Measurements from ENCODE around the gene CAVIN2. TPM values are rescaled to one million over a fixed set of nuclear protein-coding genes. Genes with fewer than 3 reads are reported as not detected.
A peak's percentile ranks its signal among the peaks of the same experiment; 100 is the strongest.

The CAVIN2 gene
- total RNA-seq, 1 experiment from 2014 or later = 0.07 TPM

- Histone ChIP-seq H4K20me1 (ENCODE audit: low read length) (no peaks in the 10 kb centered on the region), H3K4me1 (ENCODE audit: insufficient read depth, low read length) (peaks cover 44% of the 10 kb centered on the region), H3K36me3 (ENCODE audit: low read depth, low read length) (no peaks in the 10 kb centered on the region), H3K9me2 (replicated peaks; ENCODE audit: low read length) (no peaks in the 10 kb centered on the region), H3K9me3 (ENCODE audit: low read length) (no peaks in the 10 kb centered on the region), H3K79me2 (ENCODE audit: low read length) (no peaks in the 10 kb centered on the region), H2AFZ (ENCODE audit: low read length) (no peak overlapping the region), H3K27ac (ENCODE audit: low read length) (peak overlapping the region; percentile 92), H3K9ac (ENCODE audit: low read length) (peak overlapping the region; percentile 50; the same call in 1 of the 2 replicates), H3K4me2 (ENCODE audit: low read length) (peak overlapping the region; percentile 59), H3K4me3 (ENCODE audit: low read length) (no peak overlapping the region), H3K27me3 (ENCODE audit: low read length) (no peaks in the 10 kb centered on the region), H3F3A (ENCODE audit: low read length, unreplicated experiment) (no peaks in the 10 kb centered on the region)
- ATAC-seq = no peak; the same call in 1 of the 2 replicates
- ChIA-PET POLR2A (ENCODE audit: unreplicated experiment) (no interaction called here), CTCF (interaction anchor here (1.2 kb wide), 1 partner anchor 55 kb away, joined by 5 read pairs; no protein-coding TSS in a partner anchor)
- no peak for TF ChIP-seq EZH2phosphoT487 (IDR thresholded peaks at IDR 0.05; ENCODE audit: borderline replicate concordance, low read length)
- TF ChIP-seq CTCF (conservative IDR thresholded peaks at IDR 0.05; ENCODE audit: low read depth, low read length) = no peak
- TF ChIP-seq EZH2 (IDR thresholded peaks at IDR 0.05; ENCODE audit: low read length, unreplicated experiment) = no peak
- DNase-seq = no peak
- intact Hi-C loops (cut with micrococcal nuclease) = loop anchor here (5.0 kb wide), 2 partner anchors 130 to 175 kb away; no protein-coding TSS in a partner anchor
- TSS peak; percentile 48 for BruUV-seq (replicated peaks)
These were observed 20.6 kb upstream of the CAVIN2 start for GRCh38 chr2:191867507-191867847.

- Histone ChIP-seq H3K27ac (ENCODE audit: low read length) (peak overlapping the region; percentile 92), H3K36me3 (ENCODE audit: low read depth, low read length) (no peaks in the 10 kb centered on the region), H3K4me2 (ENCODE audit: low read length) (peak overlapping the region; percentile 59), H2AFZ (ENCODE audit: low read length) (peak overlapping the region; percentile 65), H3K9ac (ENCODE audit: low read length) (peak overlapping the region; percentile 50), H3K9me3 (ENCODE audit: low read length) (no peaks in the 10 kb centered on the region), H3K4me3 (ENCODE audit: low read length) (no peak overlapping the region), H3K79me2 (ENCODE audit: low read length) (no peaks in the 10 kb centered on the region), H3K4me1 (ENCODE audit: insufficient read depth, low read length) (peaks cover 50% of the 10 kb centered on the region), H4K20me1 (ENCODE audit: low read length) (no peaks in the 10 kb centered on the region), H3K27me3 (ENCODE audit: low read length) (no peaks in the 10 kb centered on the region), H3K9me2 (replicated peaks; ENCODE audit: low read length) (no peaks in the 10 kb centered on the region), H3F3A (ENCODE audit: low read length, unreplicated experiment) (no peaks in the 10 kb centered on the region)
- intact Hi-C loops (cut with micrococcal nuclease) = loop anchor here (5.0 kb wide), 2 partner anchors 130 to 175 kb away; no protein-coding TSS in a partner anchor
- POLR2A ChIA-PET (ENCODE audit: unreplicated experiment) = interaction anchor here (0.5 kb wide), 1 partner anchor 12 kb away, joined by 4 read pairs; no protein-coding TSS in a partner anchor
- CTCF ChIA-PET = interaction anchor here (1.2 kb wide), 1 partner anchor 55 kb away, joined by 5 read pairs; no protein-coding TSS in a partner anchor
- BruUV-seq (replicated peaks) = TSS peak; percentile 78
- TF ChIP-seq EZH2 (IDR thresholded peaks at IDR 0.05; ENCODE audit: low read length, unreplicated experiment) (no peak), EZH2phosphoT487 (IDR thresholded peaks at IDR 0.05; ENCODE audit: borderline replicate concordance, low read length) (no peak), CTCF (conservative IDR thresholded peaks at IDR 0.05; ENCODE audit: low read depth, low read length) (no peak)
- peak; percentile 91 for DNase-seq
- ATAC-seq = peak; percentile 59
These were observed 20.0 kb upstream of the CAVIN2 start for GRCh38 chr2:191866675-191867506.
